HG03460 (cell line): ENCODE data around the gene CEMP1.
"Not testable (repeated sequence)": the region's sequence is repeated elsewhere in the genome, so short reads cannot be mapped to it uniquely, and the experiment has no call there.

ENCODE experiments used
- ATAC-seq: cut with Tn5 transposase; IDR thresholded peaks from one replicate; pipeline ENCODE4 v1.9.1; 2021; ENCODE audit not compliant: unreplicated experiment

The CEMP1 gene, protein sequence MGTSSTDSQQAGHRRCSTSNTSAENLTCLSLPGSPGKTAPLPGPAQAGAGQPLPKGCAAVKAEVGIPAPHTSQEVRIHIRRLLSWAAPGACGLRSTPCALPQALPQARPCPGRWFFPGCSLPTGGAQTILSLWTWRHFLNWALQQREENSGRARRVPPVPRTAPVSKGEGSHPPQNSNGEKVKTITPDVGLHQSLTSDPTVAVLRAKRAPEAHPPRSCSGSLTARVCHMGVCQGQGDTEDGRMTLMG

DNA sequence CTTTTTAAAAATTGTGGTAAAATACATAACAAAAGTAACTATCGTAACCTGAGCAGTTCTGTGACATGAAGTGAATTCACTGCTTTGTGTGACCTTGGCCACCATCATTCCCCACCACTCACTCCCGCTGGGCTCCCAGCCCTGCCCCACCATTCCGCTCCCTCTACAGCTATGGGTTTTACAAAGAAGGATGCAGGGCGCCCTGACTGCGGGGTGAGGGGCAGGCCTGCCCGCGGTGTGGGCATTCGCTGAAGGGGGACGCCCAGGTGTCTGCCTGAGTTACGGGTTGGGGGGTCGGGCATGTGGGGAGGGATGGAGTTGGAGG is at the start of gene CEMP1:
TSS of gene CEMP1 (minus strand) at position 38 of the 325 bp plus-strand sequence. CDS start 335 bp downstream, outside the sequence.
- peak; percentile 4 for ATAC-seq

DNA sequence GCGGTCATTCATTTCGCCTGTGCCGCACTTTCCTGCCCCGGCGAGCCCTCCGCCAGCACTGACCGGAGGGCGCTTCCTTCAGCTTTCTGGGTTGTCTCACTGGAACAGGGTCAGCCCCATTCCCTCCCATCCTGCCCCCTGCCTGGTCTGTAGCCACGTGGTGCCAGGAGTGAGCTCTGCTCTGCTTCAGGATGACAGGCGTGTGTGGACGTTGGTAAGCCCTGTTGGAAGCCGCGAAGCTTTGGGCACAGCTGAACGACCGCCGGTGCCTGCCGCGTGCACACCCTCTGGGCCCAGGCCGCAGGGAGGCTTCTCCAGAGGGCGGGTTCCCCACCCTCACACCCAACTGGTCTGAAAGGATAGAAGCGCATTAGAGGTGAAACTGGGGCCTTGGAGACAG is 49.6 kb upstream of the CEMP1 start:
- ATAC-seq, result not testable (repeated sequence)

DNA sequence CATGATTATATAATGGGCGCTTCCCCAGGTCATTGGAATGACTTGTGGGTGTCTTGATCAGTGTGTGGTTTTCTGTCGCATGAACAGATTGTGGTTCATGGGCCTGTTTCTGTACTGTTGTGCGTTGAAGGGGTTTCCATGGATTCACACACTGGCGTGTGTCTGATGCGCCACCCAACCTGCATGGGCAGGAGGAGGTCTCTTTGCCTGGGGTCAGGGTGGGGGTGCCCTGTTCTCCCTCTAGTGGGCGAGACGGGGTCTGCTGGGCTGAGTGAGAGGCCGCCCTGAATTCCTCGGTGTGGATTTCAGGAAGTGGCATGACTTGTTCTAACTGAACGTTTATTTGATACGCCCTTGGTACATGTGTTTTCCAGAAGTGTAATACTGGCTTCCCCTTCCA is 48.9 kb upstream of the CEMP1 start:
- ATAC-seq, result not testable (repeated sequence)

DNA sequence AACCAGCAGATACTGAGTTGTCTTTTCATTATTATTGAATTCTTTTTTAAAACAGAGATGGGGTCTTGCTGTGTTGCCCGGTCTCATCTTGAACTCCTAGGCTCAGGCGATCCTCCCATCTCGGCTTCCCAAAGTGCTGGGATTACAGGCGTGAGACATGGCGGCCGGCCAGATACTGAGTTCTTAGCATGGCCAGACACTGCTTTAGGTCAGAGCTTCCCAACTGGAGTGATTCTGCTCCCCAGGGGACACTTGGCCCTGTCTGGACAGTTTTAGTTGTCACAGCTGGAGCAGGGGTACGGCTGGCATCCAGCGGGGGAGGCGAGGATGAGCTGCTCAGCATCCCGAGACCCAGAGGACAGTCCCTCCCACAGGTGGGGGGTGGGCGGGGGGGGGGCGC is 47.7 kb upstream of the CEMP1 start:
- not testable (repeated sequence) for ATAC-seq

DNA sequence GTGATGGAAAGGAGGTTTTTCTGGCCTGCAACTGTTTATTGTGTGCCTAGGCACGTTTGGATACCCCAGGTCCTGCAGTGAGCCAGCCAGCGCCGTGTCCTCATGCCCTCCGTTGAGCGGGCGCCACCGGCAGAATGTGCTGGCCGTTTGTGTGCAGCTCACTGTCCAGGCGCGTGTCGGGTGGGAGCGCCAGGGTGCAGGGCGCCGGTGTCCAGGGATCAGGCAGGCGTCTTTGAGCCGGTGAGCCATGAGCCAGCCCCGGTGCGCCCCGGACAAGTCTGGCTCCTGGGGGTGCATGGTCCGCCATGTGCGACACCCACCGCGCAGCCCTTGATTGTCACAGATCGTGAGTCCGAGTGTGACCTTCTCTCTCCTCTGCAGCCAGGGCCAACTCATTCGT is 45.8 kb upstream of the CEMP1 start:
- not testable (repeated sequence) for ATAC-seq

DNA sequence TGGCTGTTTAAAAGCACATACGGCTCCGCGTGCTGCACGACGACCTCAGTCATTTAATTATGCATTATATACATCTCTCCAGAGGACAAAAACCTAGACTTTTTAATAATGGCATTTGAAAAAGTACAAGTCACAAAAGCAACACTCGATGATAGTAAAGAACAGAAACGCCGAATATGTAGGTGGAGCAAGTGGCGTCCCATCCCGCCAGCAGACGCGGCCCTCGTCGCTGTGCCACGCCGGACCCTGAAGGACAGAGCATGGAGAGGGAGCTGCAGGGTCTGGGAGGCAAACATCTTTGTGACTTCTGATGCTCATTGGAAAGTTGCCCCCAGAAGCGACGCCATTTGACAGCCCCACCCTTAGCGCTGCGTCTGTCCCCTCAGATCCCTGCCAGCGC is 44.6 kb upstream of the CEMP1 start:
- not testable (repeated sequence) for ATAC-seq

DNA sequence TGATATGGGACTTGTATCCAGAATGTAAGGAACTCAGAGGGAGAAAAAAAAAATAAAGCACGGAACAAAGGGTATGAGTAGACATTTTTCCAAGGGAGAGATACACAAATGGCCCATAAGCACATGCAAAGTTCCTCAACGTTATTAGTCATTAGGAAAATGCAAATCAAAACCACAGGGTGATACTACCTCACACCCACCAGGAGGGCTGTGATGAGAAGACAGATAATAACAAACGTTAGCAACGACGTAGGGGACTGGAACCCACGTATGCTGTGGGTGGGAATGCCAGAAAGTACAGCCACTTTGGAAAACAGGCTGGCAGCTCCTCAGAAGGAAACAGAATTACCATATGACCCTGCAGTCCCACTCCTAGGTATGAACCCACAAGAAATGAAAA is 41.5 kb upstream of the CEMP1 start:
- ATAC-seq, result not testable (repeated sequence)

DNA sequence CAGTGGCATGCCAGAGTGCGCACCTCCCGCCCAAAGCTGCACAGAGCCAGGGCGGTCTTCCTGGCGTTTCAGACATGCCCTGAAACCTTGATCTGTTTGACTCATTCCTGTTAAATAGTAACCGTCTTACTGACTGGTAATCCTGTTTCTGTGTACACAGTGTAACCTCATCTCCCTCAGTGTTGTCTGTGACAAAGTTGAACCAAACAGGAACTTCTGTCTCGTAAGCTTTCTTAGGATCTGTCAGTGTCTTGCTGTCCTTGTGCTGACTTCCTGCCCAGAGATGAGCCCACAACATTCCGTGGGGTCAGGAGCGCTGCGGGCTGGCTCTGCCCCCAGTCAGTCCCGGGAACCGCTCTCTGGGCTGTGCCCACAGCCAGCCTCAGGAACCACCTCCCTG is 37.4 kb upstream of the CEMP1 start:
- ATAC-seq, result not testable (repeated sequence)

DNA sequence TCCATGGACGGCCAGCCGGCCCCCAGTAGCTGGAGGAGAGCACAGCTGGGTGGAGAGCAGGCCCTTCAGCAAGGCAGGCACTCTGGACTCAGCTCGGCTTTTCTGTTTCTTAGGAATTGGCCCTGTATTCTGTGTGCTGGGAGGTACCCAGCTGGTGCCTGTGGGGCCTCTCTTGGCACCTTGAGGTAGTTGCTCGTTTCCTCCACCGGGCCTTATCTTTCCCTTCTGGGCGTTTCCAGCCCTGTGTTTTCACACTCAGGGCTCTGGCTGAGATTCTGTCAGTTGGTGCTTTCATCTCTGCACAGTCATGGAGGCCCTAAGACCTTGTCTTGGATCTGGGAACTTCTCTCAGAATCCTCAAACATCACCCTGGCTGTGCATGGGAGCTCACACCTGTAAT is 36.3 kb upstream of the CEMP1 start:
- not testable (repeated sequence) for ATAC-seq

DNA sequence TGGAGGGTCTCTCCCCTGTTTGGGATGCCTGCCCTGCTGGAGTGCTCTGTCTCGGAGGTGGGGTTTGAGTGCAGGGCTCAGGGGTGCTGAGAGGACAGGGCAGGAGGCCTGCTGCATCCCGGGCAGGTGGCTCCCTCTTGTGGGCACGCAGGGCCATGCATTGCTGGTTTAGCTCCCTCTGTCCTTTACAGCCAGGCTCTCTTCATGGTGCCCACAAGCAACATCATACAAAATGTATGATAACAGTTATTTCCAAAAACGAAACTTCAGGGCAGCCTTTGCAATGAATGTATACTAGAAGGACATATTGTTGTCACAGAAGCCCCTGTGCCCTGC is 29.6 kb upstream of the CEMP1 start:
- ATAC-seq, result peak; percentile 60

DNA sequence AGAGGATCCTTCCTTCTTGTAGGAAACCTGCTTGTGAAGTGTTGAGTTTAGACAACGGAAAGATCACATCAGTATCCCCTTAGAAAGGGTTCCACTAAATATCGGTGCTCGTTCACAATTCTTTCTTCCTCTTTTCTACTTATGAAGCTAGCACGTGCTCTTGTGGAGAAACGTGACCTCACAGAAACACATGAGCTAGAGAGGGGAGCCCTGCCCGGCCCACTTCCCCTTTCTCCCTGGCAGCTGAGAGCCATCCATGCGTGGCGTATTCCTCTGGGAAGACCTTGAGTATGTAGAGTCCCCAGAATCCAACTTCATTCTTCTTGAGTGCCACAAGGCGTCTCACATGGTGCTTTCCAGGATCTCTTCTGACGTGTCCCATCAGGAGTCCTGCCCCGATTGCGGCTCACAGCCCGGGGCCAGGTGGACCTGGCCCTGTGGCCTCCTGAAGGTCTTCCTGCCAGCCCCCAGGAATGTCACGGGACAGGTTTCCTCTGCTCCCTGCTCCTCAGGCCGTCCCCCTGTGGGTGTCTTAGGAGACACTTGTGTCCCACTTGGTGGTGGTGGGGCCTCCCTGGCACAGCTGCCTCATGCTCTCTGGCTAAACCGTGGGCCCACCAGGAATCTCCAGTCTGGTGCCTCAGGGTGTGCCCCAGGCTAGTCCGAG is 29.1 kb upstream of the CEMP1 start:
- ATAC-seq, result peak; percentile 55

DNA sequence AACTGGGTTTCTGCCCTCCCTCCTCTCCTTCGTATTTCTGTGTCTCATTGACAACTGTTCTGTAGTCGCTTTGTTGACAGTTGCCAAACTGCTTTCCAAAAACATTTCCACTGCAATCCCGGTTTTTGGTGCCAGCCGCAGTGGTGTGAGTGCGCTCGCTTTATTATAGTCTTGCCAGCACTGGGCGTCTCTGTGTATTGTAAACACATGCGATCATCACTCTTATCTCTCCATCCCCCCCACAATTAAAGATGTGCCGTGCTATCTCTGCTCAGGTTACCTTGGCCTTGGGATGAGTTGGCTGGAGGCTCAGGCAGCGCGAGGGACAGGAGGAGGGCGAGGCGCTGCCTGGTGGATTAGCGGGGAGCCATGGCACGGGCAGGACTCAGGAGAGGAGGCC is 25.9 kb upstream of the CEMP1 start:
- not testable (repeated sequence) for ATAC-seq

DNA sequence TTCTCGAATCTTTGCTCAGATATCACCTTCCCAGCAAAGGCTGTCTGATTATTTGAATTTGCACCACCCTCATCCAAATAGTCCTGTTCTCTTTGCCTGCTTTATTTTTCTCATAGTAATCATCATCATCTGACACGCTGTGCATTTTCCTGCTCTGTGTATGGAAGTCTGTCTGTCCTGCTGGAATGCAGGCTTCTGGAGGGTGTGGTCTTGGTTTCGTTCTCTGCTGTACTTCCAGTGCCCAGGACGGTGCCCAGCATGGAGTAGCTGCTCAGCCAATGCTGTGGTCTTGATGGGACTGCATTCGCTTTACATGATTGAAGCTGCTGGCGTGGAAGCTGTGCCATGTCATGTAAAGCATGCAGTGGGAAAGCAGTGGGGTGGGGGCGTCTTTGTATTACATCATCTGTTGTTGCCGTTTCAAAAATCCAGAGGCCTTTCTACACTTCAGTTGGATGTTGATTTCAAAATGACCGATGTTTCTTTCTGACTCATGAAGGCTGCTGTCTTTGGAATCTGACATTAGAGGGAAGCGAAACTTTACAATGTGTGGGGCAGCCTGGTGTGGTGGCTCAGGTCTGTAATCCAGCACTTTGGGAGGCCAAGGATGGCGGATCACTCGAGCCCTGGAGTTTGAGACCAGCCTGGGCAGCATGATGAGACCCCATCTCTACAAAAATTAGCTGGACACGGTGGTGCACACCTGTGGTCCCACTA is 23.7 kb upstream of the CEMP1 start:
- not testable (repeated sequence) for ATAC-seq

DNA sequence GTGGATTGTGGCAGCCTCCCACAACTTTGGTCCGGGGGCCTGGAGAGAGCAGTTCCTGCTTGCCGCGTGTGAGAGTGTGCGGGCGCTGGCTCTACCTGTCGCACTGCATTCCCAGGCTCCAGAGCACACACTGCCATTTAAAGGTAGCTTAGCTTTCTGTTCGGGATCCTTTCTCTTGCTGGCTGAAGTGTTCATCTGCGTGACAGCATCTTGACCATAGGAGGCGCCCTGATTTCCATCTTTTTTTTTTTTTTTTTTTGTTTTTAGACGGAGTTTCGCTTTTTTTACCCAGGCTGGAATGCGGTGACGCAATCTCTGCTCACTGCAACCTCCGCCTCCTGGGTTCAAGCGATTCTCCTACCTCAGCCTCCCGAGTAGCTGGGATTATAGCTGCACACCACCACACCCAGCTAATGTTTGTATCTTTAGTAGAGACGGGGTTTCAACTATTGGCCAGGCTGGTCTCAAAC is 20.2 kb upstream of the CEMP1 start:
- not testable (repeated sequence) for ATAC-seq

DNA sequence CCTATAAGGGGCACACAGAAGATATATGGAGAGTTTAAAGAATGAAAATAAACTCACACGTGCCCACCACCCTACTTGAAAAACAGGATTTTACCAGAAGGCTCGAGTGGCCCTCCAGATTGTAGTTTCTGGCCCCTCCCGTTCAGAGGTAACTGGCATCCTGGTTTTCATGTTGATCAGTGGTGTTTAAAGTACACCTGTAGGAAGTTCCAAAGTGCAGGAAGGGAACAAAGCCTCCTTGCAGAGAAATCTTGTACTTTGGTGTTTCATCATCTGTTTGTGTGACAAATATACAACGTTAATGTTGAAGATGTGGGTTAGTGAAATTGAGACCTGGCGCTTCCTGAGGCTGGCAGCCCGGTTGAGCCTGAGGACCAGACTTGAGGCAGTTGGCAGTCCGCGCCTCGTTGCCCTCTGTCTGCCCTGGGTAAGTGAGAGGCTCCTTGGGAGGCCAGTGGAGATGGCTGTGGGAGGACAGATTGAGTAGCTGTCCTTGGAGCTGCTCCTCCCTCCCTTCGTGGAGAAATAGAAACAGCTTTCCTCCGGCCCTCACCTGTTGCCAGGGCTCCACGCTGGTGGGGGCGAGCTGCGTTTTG is 19.2 kb upstream of the CEMP1 start:
- ATAC-seq, result not testable (repeated sequence)

DNA sequence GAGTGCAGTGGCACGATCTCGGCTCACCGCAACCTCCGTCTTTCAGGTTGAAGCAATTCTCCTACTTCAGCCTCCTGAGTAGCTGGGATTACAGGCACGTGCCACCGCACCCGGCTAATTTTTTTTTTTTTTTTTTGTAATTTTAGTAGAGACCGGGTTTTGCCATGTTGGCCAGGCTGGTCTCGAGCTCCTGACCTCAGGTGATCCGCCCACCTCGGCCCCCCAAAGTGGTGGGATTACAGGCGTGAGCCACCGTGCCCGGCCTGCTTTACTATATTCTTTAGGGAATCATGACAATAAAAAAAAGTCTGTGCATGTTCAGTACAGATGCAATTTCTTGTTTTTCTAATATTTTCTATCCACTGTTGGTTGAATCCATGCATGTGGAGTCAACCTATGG is 12.6 kb upstream of the CEMP1 start:
- ATAC-seq, result not testable (repeated sequence)

DNA sequence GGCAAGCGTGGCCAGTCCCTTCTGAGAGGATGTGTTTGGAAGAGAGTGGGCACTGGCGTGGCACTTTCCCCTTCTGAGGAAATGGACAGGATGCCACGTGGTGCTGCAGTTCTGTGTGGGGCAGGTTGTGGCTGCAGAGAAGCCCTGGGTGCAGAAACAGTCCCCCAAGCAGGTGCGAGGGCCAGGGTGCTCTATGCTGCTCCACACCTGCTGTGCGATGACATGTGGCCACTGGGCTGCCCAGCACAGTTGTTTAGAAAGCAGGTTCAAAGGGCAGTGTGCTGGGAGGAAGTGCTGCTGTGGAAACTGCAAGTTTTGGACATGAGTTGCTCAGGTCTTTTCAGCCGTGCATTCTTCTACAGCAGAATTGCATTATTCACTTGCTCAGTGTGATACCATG is 10.2 kb upstream of the CEMP1 start:
- ATAC-seq, result not testable (repeated sequence)

DNA sequence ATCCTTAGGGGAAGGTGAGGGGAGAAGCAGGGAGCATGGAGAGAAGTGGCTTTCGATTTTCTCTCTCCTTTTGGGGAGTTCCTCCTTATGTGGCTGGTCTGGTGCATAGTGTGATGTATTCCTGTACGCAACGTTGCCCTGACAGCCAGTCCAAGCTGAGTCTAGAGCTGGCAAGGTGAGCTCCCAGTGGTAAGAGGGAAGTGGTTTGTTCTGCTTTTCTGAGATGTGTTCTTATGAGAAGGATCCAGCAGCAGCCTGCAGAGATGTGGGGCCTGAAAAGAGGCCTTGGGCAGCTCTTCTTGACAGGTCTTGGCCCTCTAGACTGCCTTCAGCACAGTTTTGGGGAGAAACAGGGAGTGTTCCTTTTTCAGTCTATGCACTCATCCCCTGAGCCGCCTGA is 9.7 kb upstream of the CEMP1 start:
- ATAC-seq, result not testable (repeated sequence)

DNA sequence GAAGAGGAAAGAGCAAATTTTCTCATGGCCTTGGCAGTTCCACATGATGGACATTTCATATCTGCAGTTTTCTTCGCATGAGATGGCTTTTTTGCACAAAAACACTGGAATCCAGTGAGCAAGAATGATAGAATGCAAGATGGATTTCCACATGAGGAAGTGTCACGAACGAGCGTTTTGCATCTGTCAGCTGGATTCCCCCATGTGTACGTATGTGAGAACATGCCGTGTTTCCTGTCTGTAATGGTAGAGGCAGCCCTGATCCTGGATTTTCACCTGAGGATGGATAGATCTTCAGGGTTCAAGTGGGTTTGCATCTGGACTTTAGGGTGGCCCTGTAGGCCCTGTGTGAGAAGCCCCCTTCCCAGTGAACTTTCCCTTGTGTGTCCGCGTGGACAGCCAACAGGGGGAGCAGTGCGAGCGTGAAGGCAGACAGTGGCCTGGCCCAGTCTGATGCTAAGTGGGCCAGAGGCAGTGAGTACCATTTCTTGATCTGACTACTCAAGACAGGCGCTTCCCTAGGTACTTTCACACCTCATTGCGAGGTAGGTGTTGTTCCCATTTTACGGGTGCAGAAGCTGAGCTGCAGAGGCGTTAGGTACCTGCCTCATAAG is 8.7 kb upstream of the CEMP1 start:
- not testable (repeated sequence) for ATAC-seq

DNA sequence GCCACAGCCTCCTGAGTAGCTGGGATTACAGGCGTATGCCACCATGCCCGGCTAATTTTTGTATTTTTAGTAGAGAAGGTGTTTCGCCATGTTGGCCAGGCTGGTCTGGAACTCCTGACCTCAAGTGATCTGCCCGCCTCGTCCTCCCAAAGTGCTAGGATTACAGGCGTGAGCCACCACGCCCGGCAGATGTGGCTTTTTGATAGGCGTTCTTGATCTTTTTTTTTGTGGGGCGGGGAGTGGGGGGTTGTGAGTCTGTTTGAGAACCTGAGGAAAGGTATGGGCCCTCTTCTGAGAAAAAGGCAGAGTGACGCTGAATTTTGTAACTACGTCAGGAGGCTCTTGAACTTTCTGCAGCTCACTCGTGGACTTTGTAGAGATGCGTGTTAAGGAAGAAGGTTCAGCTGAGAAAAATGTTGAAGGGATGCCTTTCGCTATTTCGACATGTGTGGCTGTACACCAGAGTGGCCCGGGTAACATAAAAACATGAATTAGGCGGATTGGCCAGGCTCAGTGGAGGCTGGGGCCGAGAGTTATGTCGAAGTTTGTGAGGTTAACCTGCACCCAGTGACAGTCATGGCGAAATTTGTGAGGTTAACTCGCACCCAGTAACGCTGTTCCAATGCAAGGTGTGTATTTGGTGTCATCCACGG is 8.1 kb upstream of the CEMP1 start:
- not testable (repeated sequence) for ATAC-seq
